Fibroblast of peridontal ligament (primary cell): ENCODE data around the gene EPAS1.

ENCODE experiments used
- DNase-seq: peaks from one replicate; pipeline ENCODE4 v3.0.0-alpha.2; 2010; ENCODE audit errors: extremely low read depth

The EPAS1 gene

GRCh38 chr2:46339200-46339599, 42.0 kb downstream of the EPAS1 start:
- DNase-seq, result no peak

GRCh38 chr2:46339676-46340459, 42.7 kb downstream of the EPAS1 start:
- DNase-seq, result peak; percentile 46

GRCh38 chr2:46340740-46341420, 43.7 kb downstream of the EPAS1 start:
- no peak for DNase-seq

- DNase-seq, result no peak
Measured at GRCh38 chr2:46342566-46343315, 45.5 kb downstream of the EPAS1 start.

GRCh38 chr2:46344706-46345105, 47.5 kb downstream of the EPAS1 start:
- DNase-seq, result peak; percentile 85

GRCh38 chr2:46345775-46346174, 48.6 kb downstream of the EPAS1 start:
- no peak for DNase-seq

- no peak for DNase-seq
Measured at GRCh38 chr2:46346719-46347118, 49.5 kb downstream of the EPAS1 start.

GRCh38 chr2:46347648-46348280, 50.6 kb downstream of the EPAS1 start:
- DNase-seq, result no peak

GRCh38 chr2:46349115-46349547, 51.9 kb downstream of the EPAS1 start:
- no peak for DNase-seq

GRCh38 chr2:46350029-46350689, 53.0 kb downstream of the EPAS1 start:
- DNase-seq, result no peak

GRCh38 chr2:46351098-46351749, 54.0 kb downstream of the EPAS1 start:
- no peak for DNase-seq

- no peak for DNase-seq
Measured at GRCh38 chr2:46351750-46352138, 54.5 kb downstream of the EPAS1 start.

- DNase-seq, result no peak
Measured at GRCh38 chr2:46352621-46353020, 55.4 kb downstream of the EPAS1 start.

- no peak for DNase-seq
Measured at GRCh38 chr2:46353509-46353908, 56.3 kb downstream of the EPAS1 start.

GRCh38 chr2:46355756-46356155, 58.5 kb downstream of the EPAS1 start:
- DNase-seq, result no peak

- no peak for DNase-seq
Measured at GRCh38 chr2:46356991-46357390, 59.8 kb downstream of the EPAS1 start.

GRCh38 chr2:46358713-46359112, 61.5 kb downstream of the EPAS1 start:
- no peak for DNase-seq

- no peak for DNase-seq
Measured at GRCh38 chr2:46360303-46360702, 63.1 kb downstream of the EPAS1 start.

GRCh38 chr2:46361920-46362666, 64.9 kb downstream of the EPAS1 start:
- DNase-seq, result no peak

GRCh38 chr2:46362667-46363012, 65.4 kb downstream of the EPAS1 start:
- DNase-seq, result peak; percentile 36
